Activated T-cell treated with anti-CD3 and anti-CD28 coated beads, Interleukin-2, amount 50 U/mL, for 72 hours (primary cell): ENCODE results near the gene ANKS1A. TPM values are rescaled to one million over a fixed set of nuclear protein-coding genes. Genes with fewer than 3 reads are reported as not detected.

Source experiments
- ATAC-seq, 2 donors: fragments of 150-1000 bp; cut with Tn5 transposase; replicated peaks in 1 of 2; 2 replicates each; pipeline ENCODE4 v1.10.0; 2021; ENCODE audit warnings: moderate library complexity in 2 of 2, mild to moderate bottlenecking in 1 of 2
- DNase-seq, 2 donors: peaks; one replicate each; pipeline ENCODE4 v3.0.0; 2021 to 2022; ENCODE audit warnings: mixed read lengths in 1 of 2
- H3K27ac Mint-ChIP-seq: one replicate; pipeline ENCODE4 v1.8.0; 2022; ENCODE audit warnings: mild to moderate bottlenecking, moderate library complexity, mixed read lengths
- H3K27me3 Mint-ChIP-seq: one replicate; pipeline ENCODE4 v1.8.0; 2022; ENCODE audit warnings: low read depth, mixed read lengths
- H3K36me3 Mint-ChIP-seq, 2 donors: one replicate each; pipeline ENCODE4 v1.8.0; 2022; ENCODE audit warnings: mixed read lengths in 2 of 2, mild to moderate bottlenecking in 1 of 2; ENCODE audit not compliant: insufficient read depth in 2 of 2
- H3K4me1 Mint-ChIP-seq: one replicate; pipeline ENCODE4 v1.8.0; 2022; ENCODE audit warnings: low read depth, mixed read lengths
- H3K4me3 Mint-ChIP-seq, 2 donors: one replicate each; pipeline ENCODE4 v1.8.0; 2022; ENCODE audit warnings: mild to moderate bottlenecking in 2 of 2, mixed read lengths in 2 of 2, moderate library complexity in 2 of 2
- H3K9me3 Mint-ChIP-seq, 2 donors: one replicate each; pipeline ENCODE4 v1.8.0; 2022; ENCODE audit warnings: mixed read lengths in 2 of 2
- total RNA-seq, 2 donors: library from RNA; stranded (reverse); gene quantifications; one replicate each; pipeline ENCODE4 v1.2.3, GENCODE V29; 2022

Gene ANKS1A
- total RNA-seq, 2 donors from 2014 or later = 9.2 to 9.6 TPM

- no peak for ATAC-seq
- no peak overlapping the region for H3K4me3 Mint-ChIP-seq
- no peaks in the 10 kb centered on the region for H3K27me3 Mint-ChIP-seq
- DNase-seq = no peak
- H3K27ac Mint-ChIP-seq = no peak overlapping the region
- H3K4me1 Mint-ChIP-seq = peaks cover 13% of the 10 kb centered on the region
- H3K36me3 Mint-ChIP-seq = no peaks in the 10 kb centered on the region
- H3K9me3 Mint-ChIP-seq = no peaks in the 10 kb centered on the region
Measured at GRCh38 chr6:35043381-35044130, 154.5 kb downstream of the ANKS1A start.

DNA sequence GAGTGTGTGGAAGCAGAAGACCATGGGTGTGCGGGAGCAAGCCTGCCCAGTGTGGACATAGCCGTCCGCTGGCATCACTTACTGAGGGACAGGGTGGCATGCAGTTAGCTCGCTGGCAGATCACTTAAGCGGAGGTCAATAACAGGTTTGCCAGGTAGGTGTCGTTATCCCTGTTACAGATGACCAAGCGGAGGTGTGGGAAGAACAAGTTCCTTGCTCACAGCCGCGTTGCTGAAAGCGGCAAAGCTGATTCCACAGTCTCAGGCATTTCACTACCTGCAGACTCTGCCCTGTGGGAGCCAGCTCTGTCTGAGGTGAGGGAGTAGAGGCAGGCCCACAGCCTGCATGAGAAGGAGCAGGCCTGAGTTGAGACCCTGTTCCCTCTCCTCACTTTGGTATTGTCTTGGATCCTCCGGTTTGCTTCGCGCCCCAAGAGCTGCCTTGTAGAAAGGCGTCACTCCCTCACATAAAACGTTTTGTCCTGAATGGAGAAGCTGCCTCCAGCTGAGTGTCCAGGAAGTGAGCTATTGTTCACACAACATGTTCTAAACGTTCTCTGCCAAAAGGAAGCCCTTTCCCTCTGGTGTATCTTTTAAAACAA lies 155.2 kb downstream of the ANKS1A start:
- DNase-seq (no peak), ATAC-seq (no peak)
- H3K36me3 Mint-ChIP-seq = no peaks in the 10 kb centered on the region
- no peak overlapping the region for H3K27ac Mint-ChIP-seq
- no peaks in the 10 kb centered on the region for H3K27me3 Mint-ChIP-seq
- no peaks in the 10 kb centered on the region for H3K9me3 Mint-ChIP-seq
- H3K4me1 Mint-ChIP-seq = peaks cover 13% of the 10 kb centered on the region
- no peak overlapping the region for H3K4me3 Mint-ChIP-seq

DNA sequence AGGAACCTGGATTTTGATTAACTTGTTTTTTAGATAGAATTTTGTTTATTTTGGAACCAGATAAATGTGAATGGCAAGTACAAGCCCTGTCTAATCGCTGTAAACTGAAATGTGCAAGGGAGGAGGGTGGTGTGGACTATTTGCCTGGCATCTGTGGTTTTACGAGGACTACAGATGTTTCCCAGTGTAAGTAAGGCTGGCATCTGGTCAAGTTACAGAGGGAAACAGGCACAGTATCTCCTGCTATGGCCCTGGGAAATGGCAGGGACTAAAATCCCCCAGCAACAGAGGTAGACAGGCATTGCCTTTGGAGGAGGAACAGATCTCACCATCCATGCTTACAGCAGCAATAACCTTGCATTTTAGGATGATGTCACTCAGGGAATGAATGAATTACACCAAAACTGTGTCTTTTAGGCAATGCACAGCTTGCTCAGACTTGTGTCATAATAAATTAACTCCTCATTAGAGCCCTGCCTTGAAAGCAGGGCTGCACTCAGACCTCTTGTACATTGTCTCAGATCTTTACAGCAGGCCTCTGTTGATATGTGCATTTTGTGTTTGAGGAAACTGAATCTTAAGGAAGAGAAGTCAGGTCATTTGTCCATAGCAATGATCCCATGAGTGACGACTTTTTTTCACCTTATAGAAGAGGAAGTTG lies 155.8 kb downstream of the ANKS1A start:
- H3K36me3 Mint-ChIP-seq = no peaks in the 10 kb centered on the region
- H3K27me3 Mint-ChIP-seq = no peaks in the 10 kb centered on the region
- no peak overlapping the region for H3K4me3 Mint-ChIP-seq
- ATAC-seq = no peak
- no peaks in the 10 kb centered on the region for H3K9me3 Mint-ChIP-seq
- peaks cover 13% of the 10 kb centered on the region for H3K4me1 Mint-ChIP-seq
- DNase-seq = no peak
- no peak overlapping the region for H3K27ac Mint-ChIP-seq

DNA sequence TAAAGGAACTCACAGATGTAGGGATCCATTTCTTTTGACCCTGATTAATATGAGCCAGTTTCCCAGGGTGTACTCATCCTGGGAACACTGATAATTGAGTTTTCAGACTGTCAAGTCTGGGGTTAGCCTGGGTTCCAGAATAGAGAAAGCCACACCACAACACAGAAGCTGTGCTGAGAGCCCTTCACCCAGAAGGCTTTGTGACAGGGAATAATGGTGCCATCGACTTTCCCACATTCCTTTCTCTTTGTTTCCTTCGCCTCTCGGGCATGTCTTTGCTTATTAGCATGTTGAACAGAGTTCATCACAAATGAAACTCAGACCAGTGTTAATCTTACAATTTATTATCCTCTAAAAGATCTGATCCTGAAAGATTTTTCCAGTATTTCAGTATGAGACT lies 157.0 kb downstream of the ANKS1A start:
- ATAC-seq = no peak
- Mint-ChIP-seq H3K36me3 (no peaks in the 10 kb centered on the region), H3K4me3 (no peak overlapping the region), H3K27me3 (no peaks in the 10 kb centered on the region), H3K4me1 (peaks cover 13% of the 10 kb centered on the region), H3K27ac (no peak overlapping the region), H3K9me3 (no peaks in the 10 kb centered on the region)
- no peak for DNase-seq

- H3K4me3 Mint-ChIP-seq = no peak overlapping the region
- H3K4me1 Mint-ChIP-seq = peaks cover 13% of the 10 kb centered on the region
- H3K36me3 Mint-ChIP-seq = no peaks in the 10 kb centered on the region
- ATAC-seq (no peak), DNase-seq (no peak)
- H3K27ac Mint-ChIP-seq = no peak overlapping the region
- no peaks in the 10 kb centered on the region for H3K9me3 Mint-ChIP-seq
- H3K27me3 Mint-ChIP-seq = no peaks in the 10 kb centered on the region
Measured at GRCh38 chr6:35046862-35047261, 157.8 kb downstream of the ANKS1A start.

DNA sequence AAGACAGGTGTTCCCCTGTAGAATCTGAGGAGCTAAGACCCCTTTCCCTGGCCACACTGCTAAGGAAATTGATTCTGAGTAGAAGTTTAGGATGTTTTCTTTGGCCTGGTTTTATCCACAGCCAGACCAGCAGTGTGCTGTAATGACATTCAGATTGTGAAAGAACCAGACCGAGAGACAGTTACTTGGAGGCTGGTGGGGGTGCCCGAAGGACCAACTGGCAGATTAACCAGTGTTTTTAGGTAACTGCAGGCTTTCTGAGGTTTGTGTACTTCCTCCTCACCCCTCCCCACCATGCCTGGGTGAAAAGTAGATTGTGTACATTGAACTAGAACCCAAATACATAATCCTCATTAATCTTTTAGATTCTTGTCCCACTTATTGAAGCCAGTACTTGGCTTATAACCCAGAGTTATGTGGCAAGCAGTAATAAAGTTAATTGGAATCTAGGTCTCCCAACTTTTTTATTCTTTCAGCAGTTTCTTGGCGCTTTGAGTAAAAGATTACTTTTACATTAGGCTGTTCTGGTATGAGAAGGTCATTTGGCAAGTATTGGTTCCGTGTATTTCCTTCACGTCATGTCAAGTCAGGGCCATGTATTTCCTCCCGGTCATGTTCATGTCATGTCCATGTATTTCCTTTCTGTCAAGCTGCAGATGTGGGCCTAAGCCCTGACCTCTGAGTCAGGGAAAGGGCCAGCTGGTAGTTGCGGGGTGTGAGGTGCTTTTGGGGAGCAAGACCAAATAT lies 158.4 kb downstream of the ANKS1A start:
- Mint-ChIP-seq H3K27ac (no peak overlapping the region), H3K4me3 (no peak overlapping the region), H3K27me3 (no peaks in the 10 kb centered on the region), H3K9me3 (no peaks in the 10 kb centered on the region), H3K36me3 (no peaks in the 10 kb centered on the region), H3K4me1 (peaks cover 13% of the 10 kb centered on the region)
- DNase-seq (no peak), ATAC-seq (no peak)

- DNase-seq = no peak
- H3K4me1 Mint-ChIP-seq = peaks cover 13% of the 10 kb centered on the region
- no peak overlapping the region for H3K27ac Mint-ChIP-seq
- no peaks in the 10 kb centered on the region for H3K27me3 Mint-ChIP-seq
- H3K36me3 Mint-ChIP-seq = no peaks in the 10 kb centered on the region
- no peak for ATAC-seq
- no peaks in the 10 kb centered on the region for H3K9me3 Mint-ChIP-seq
- H3K4me3 Mint-ChIP-seq = no peak overlapping the region
Measured at GRCh38 chr6:35048031-35048613, 159.1 kb downstream of the ANKS1A start.

- no peak overlapping the region for H3K4me3 Mint-ChIP-seq
- peaks cover 13% of the 10 kb centered on the region for H3K4me1 Mint-ChIP-seq
- no peak overlapping the region for H3K27ac Mint-ChIP-seq
- no peaks in the 10 kb centered on the region for H3K27me3 Mint-ChIP-seq
- H3K9me3 Mint-ChIP-seq = no peaks in the 10 kb centered on the region
- DNase-seq (peak; percentile 12 to 32), ATAC-seq (peak; percentile 61 to 75)
- H3K36me3 Mint-ChIP-seq = no peaks in the 10 kb centered on the region
Measured at GRCh38 chr6:35048631-35049083, 159.6 kb downstream of the ANKS1A start.

DNA sequence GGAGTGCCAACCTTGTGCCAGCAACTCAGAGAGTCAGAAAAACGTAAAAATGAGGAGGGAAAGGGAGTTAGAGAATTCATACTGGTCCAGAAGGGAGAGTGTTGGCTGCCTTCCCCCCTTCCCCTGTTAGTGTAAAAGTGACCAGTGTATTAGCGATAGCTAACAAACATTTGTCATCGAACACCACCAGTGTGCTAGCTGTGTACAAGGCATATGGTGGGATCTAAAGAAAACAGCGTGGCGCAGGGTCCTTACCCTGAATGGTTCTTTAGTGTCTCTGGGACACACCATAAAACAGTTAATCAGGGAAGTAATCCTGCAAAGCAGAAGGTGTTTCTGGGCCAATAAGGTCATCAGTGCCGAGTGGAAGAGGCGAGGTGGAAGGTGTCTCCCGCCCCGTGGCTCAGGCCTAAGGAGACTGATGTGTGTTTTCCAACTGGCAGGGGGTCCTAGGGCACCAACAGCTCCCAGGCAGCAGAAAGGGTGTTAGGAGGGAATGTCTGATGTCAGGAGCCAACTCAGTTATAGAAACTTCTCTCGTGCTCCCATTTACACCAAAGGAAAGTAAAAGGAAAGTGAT lies 160.2 kb downstream of the ANKS1A start:
- no peaks in the 10 kb centered on the region for H3K9me3 Mint-ChIP-seq
- ATAC-seq (no peak), DNase-seq (no peak)
- H3K36me3 Mint-ChIP-seq = no peaks in the 10 kb centered on the region
- no peaks in the 10 kb centered on the region for H3K27me3 Mint-ChIP-seq
- peaks cover 13% of the 10 kb centered on the region for H3K4me1 Mint-ChIP-seq
- no peak overlapping the region for H3K27ac Mint-ChIP-seq
- H3K4me3 Mint-ChIP-seq = no peak overlapping the region

DNA sequence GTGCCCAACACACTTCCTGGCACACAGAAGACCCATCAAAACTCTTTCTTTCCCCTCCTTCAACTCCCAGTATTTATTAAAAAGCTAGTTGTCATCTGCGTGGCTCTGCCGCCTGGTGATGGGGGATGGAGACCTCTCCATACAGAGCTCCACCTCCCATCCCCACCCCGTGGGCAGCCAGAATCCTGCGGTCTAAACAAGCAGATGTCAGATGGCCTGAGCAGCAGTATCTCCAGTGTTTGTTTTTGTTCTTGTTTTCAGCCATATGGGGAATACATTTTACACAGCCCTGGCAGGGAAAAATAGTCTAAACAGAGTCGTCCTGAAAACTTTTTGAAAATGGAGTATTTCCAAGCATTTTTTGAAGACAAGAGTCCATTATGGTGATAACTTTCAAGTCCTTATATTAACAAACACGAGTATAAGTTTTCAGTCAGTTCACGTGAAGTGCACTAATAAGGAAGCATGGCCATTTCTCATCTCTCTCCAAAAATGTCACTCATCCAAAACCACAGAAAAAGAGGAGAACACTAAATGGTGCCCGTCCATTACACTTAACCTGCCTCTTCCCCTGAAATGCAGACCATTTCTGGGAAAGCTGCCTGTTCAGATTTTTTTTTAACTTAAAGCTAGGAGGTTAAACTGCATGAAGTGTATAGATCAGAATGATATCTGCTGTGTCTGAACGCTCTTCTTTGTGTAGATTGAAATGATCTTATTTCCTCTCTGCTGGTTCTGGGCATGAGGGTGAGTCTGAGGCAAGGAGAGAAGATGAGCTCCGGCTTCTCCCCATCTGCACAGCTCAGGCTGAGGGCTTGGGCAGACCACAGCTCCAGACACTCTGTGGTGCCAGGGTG lies 161.1 kb downstream of the ANKS1A start:
- H3K27ac Mint-ChIP-seq = no peak overlapping the region

GRCh38 chr6:35050757-35051330 lies 161.8 kb downstream of the ANKS1A start:
- Mint-ChIP-seq H3K4me1 (peaks cover 13% of the 10 kb centered on the region), H3K4me3 (no peak overlapping the region), H3K9me3 (no peaks in the 10 kb centered on the region), H3K27ac (no peak overlapping the region), H3K27me3 (no peaks in the 10 kb centered on the region), H3K36me3 (no peaks in the 10 kb centered on the region)
- ATAC-seq (no peak), DNase-seq (no peak)

More for the DNA sequence above, 161.1 kb downstream of the ANKS1A start:
- Mint-ChIP-seq H3K9me3 (no peaks in the 10 kb centered on the region), H3K4me3 (no peak overlapping the region), H3K27me3 (no peaks in the 10 kb centered on the region), H3K36me3 (no peaks in the 10 kb centered on the region), H3K4me1 (peaks cover 13% of the 10 kb centered on the region)
- DNase-seq = no peak
- ATAC-seq = no peak
